Lung (tissue), 12 donors: ENCODE measurements around the gene VSIG10L. TPM values are rescaled to one million over a fixed set of nuclear protein-coding genes. Genes with fewer than 3 reads are reported as not detected.

Experiments used
- ATAC-seq: fragments of 200-7000 bp; cut with Tn5 transposase; one replicate; pipeline ENCODE4 v1.9.1; 2020; ENCODE audit warnings: moderate number of reproducible peaks; ENCODE audit not compliant: insufficient read depth, low FRiP score
- DNase-seq, 3 donors: peaks; one replicate each; pipeline ENCODE4 v3.0.0-alpha.2; 2013 to 2017
- H3K27ac ChIP-seq, 2 donors: one replicate each; pipeline ENCODE4 v1.5.1; 2013; ENCODE audit warnings: mild to moderate bottlenecking in 2 of 2, moderate library complexity in 2 of 2, control low read depth in 1 of 2, inconsistent platforms in 1 of 2, low read depth in 1 of 2, low read length in 1 of 2
- H3K27me3 ChIP-seq, 3 donors: one replicate each; pipeline ENCODE4 v1.5.1; 2013; ENCODE audit warnings: low read length in 2 of 3; ENCODE audit not compliant: control insufficient read depth in 3 of 3, insufficient read depth in 3 of 3
- H3K36me3 ChIP-seq, 4 donors: one replicate each; pipeline ENCODE4 v1.5.1; 2013; ENCODE audit warnings: low read length in 4 of 4, mild to moderate bottlenecking in 1 of 4, moderate library complexity in 1 of 4; ENCODE audit not compliant: control insufficient read depth in 4 of 4, insufficient read depth in 4 of 4
- H3K4me1 ChIP-seq, 5 donors: one replicate each; pipeline ENCODE4 v1.5.1; 2013; ENCODE audit warnings: low read length in 5 of 5, mild to moderate bottlenecking in 2 of 5, moderate library complexity in 1 of 5; ENCODE audit not compliant: control insufficient read depth in 5 of 5, insufficient read depth in 5 of 5
- H3K4me3 ChIP-seq: one replicate; pipeline ENCODE4 v1.5.1; 2013; ENCODE audit warnings: mild to moderate bottlenecking, control low read depth, moderate library complexity
- H3K9ac ChIP-seq, 2 donors: one replicate each; pipeline ENCODE4 v1.5.1; 2013; ENCODE audit warnings: low read length in 2 of 2, control low read depth in 1 of 2; ENCODE audit not compliant: insufficient read depth in 1 of 2
- H3K9me3 ChIP-seq, 4 donors: one replicate each; pipeline ENCODE4 v1.5.1; 2013; ENCODE audit warnings: low read length in 3 of 4, mild to moderate bottlenecking in 1 of 4, moderate library complexity in 1 of 4; ENCODE audit not compliant: control insufficient read depth in 4 of 4, insufficient read depth in 3 of 4
- CTCF ChIP-seq: IDR thresholded peaks from 2 replicates; pipeline ENCODE4 v1.5.1; 2012; ENCODE audit warnings: mild to moderate bottlenecking; ENCODE audit errors: control extremely low read depth, extremely low read depth
- WGBS, 2 donors: extraction: QIAGEN DNeasy Blood & Tissue Kit; methylation state at CpG; one replicate each; pipeline ENCODE4 v1.1.7; 2013; 5-methylcytosine and 5-hydroxymethylcytosine counted together
- polyA plus RNA-seq, 2 donors: library from polyadenylated mRNA; stranded (reverse); fragments of 200-250 nt; gene quantifications; one replicate each; pipeline ENCODE4 v1.2.1, GENCODE V29; 2013
- total RNA-seq, 2 donors: library from RNA; depleted of rRNA in 1 of 2; stranded (reverse); fragments of >200 nt in 1 of 2; gene quantifications; one replicate each; pipeline ENCODE4 v1.2.1, GENCODE V29; 2014 to 2021
- donor health status: control.
- donor health status: control.
- donor health status: Bipolar disorder and iron deficiency.
- donor health status: healthy.
- donor health status: DM: yes; HTN: yes; CAD: no.

VSIG10L gene
- total and polyA plus RNA-seq, 4 donors: 0.57 to 3.7 (median 2.4) TPM

- no peak within 1 kb of the TSS for H3K27ac ChIP-seq
- H3K36me3 ChIP-seq: no peaks in the 10 kb centered on the region
- H3K4me1 ChIP-seq: no peaks in the 10 kb centered on the region
- DNase-seq (peak; percentile 35 to 74 (median 40)), ATAC-seq (no peak)
- H3K4me3 ChIP-seq: no peak within 1 kb of the TSS
- peaks cover 3 to 17% (median 5%) of the 10 kb centered on the region in 4 donors for H3K9me3 ChIP-seq
- no peak within 1 kb of the TSS for H3K9ac ChIP-seq
- H3K27me3 ChIP-seq: peaks cover 0 to 9% (median 3%) of the 10 kb centered on the region in 3 donors
- no peak for TF ChIP-seq CTCF
- WGBS, 2 donors: 5% methylated on average over 30 to 55 of the region's 76 CpGs
Measured at GRCh38 chr19:51311351-51312257, 30.3 kb downstream of the VSIG10L start, which contains the start of gene IGLON5. Gene IGLON5 (plus strand): TSS chr19:51311644. CDS start chr19:51311848, 204 bp downstream.

GRCh38 chr19:51305479-51305878 lies 36.5 kb downstream of the VSIG10L start:
- no peaks in the 10 kb centered on the region for H3K36me3 ChIP-seq
- TF ChIP-seq CTCF: no peak
- H3K27me3 ChIP-seq: peaks cover 0 to 3% (median 0%) of the 10 kb centered on the region in 3 donors
- DNase-seq (no peak), ATAC-seq (no peak)
- no peak overlapping the region for H3K9ac ChIP-seq
- H3K4me3 ChIP-seq: no peak overlapping the region
- 90 to 91% methylated on average over 3 of the region's 3 CpGs for WGBS, 2 donors
- no peak overlapping the region for H3K27ac ChIP-seq
- peaks cover 3 to 24% (median 6%) of the 10 kb centered on the region in 4 donors for H3K9me3 ChIP-seq
- H3K4me1 ChIP-seq: no peaks in the 10 kb centered on the region

DNA sequence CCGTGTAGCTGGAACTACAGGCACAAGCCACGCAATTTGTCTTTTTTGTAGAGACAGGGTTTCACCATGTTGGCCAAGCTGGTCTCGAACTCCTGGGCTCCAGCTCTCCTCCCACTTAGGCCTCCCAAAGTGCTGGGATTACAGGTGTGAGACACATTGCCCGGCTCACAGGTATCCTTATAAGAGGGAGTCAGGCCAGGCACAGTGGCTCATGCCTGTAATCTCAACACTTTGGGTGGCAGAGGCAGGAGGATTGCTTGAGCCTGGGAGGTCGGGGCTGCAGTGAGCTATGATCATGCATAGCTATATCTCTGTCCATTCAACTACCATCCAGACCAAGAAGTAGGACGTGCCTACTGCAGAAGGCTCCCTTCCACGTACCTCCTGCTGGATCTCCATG lies 40.7 kb downstream of the VSIG10L start:
- 78 to 86% methylated on average over 7 of the region's 7 CpGs for WGBS, 2 donors
- no peak overlapping the region for H3K4me3 ChIP-seq
- no peak for TF ChIP-seq CTCF
- H3K4me1 ChIP-seq: no peaks in the 10 kb centered on the region
- H3K9ac ChIP-seq: no peak overlapping the region
- H3K9me3 ChIP-seq: peaks cover 0 to 12% (median 3%) of the 10 kb centered on the region in 4 donors
- peaks cover 0 to 4% (median 0%) of the 10 kb centered on the region in 3 donors for H3K27me3 ChIP-seq
- DNase-seq (no peak), ATAC-seq (no peak)
- H3K27ac ChIP-seq: no peak overlapping the region
- H3K36me3 ChIP-seq: no peaks in the 10 kb centered on the region
